Uterus (tissue), 4 donors: ENCODE data around the gene MIPOL1. TPM values are rescaled to one million over a fixed set of nuclear protein-coding genes. Genes with fewer than 3 reads are reported as not detected.
"Not testable (repeated sequence)": the region's sequence is repeated elsewhere in the genome, so short reads cannot be mapped to it uniquely, and the experiment has no call there.

ENCODE experiments used
- DNase-seq, 2 donors: peaks; one replicate each; pipeline ENCODE4 v3.0.0-alpha.2; 2019 to 2020
- H3K27ac ChIP-seq, 2 donors: fragments of 200-600 bp; sonication (generic); 1 replicate in 1 of 2; 2 replicates in 1 of 2; pipeline ENCODE4 v1.5.1; 2016 to 2018
- H3K27me3 ChIP-seq, 2 donors: fragments of 200-600 bp; sonication (generic); one replicate each; pipeline ENCODE4 v1.5.1; 2018 to 2019; ENCODE audit warnings: control low read depth in 1 of 2
- H3K36me3 ChIP-seq, 2 donors: fragments of 200-600 bp; sonication (generic); one replicate each; pipeline ENCODE4 v1.5.1; 2019; ENCODE audit warnings: control low read depth in 1 of 2
- H3K4me1 ChIP-seq, 2 donors: fragments of 200-600 bp; sonication (generic); one replicate each; pipeline ENCODE4 v1.5.1; 2018 to 2019; ENCODE audit warnings: control low read depth in 1 of 2
- H3K4me3 ChIP-seq, 2 donors: fragments of 200-600 bp; sonication (generic); 1 replicate in 1 of 2; 2 replicates in 1 of 2; pipeline ENCODE4 v1.5.1; 2018 to 2019; ENCODE audit warnings: mild to moderate bottlenecking in 1 of 2
- H3K9me3 ChIP-seq, 2 donors: fragments of 200-600 bp; sonication (generic); one replicate each; pipeline ENCODE4 v1.5.1; 2019; ENCODE audit warnings: control low read depth in 1 of 2
- CTCF ChIP-seq, 4 experiments: fragments of 200-600 bp in 2 of 4; fragments of 450-650 bp in 2 of 4; sonication (generic) in 2 of 4; IDR thresholded peaks; one replicate each; pipeline ENCODE4 v1.5.1; 2016 to 2019; ENCODE audit warnings: antibody characterized with exemption in 4 of 4, mild to moderate bottlenecking in 2 of 4, moderate library complexity in 1 of 4
- POLR2A ChIP-seq, 2 donors: fragments of 450-650 bp; IDR thresholded peaks; one replicate each; pipeline ENCODE4 v1.6.1; 2016; ENCODE audit warnings: antibody characterized with exemption in 2 of 2, mild to moderate bottlenecking in 1 of 2, moderate library complexity in 1 of 2
- intact Hi-C: fragments of 100-400 bp; cut with DNase I; formaldehyde crosslinking; loops from one replicate; pipeline ENCODE4 v1.15.1; 2023; ENCODE audit warnings: low total_unique reads
- total RNA-seq, 4 donors: library from RNA; depleted of rRNA in 3 of 4; stranded (reverse); fragments of >200 nt in 3 of 4; gene quantifications; one replicate each; pipeline versions ENCODE4 v1.1.0 to v1.2.4, GENCODE V29; 2014 to 2023
- donor health status: DM: yes; HTN: yes; CAD: no.

Gene MIPOL1
- total RNA-seq, 4 donors from 2014 or later, result 22.8 to 52.1 (median 39.4) TPM

- H3K9me3 ChIP-seq, result no peaks in the 10 kb centered on the region
- no peak overlapping the region for H3K4me3 ChIP-seq
- no peak for DNase-seq
- no peaks in the 10 kb centered on the region for H3K36me3 ChIP-seq
- no peaks in the 10 kb centered on the region for H3K4me1 ChIP-seq
- no peak overlapping the region for H3K27ac ChIP-seq
- no peaks in the 10 kb centered on the region for H3K27me3 ChIP-seq
- intact Hi-C loops, result no loop called here
- TF ChIP-seq POLR2A (IDR thresholded peaks at IDR 0.05), result no peak
- TF ChIP-seq CTCF (IDR thresholded peaks at IDR 0.05), result no peak
These were observed 171.7 kb downstream of the MIPOL1 start for GRCh38 chr14:37369425-37369824.

- no peak overlapping the region for H3K4me3 ChIP-seq
- H3K36me3 ChIP-seq, result no peaks in the 10 kb centered on the region
- intact Hi-C loops, result no loop called here
- no peak overlapping the region for H3K27ac ChIP-seq
- no peak for TF ChIP-seq POLR2A (IDR thresholded peaks at IDR 0.05)
- no peak for TF ChIP-seq CTCF (IDR thresholded peaks at IDR 0.05)
- DNase-seq, result no peak
- no peaks in the 10 kb centered on the region for H3K4me1 ChIP-seq
- no peaks in the 10 kb centered on the region for H3K9me3 ChIP-seq
- H3K27me3 ChIP-seq, result no peaks in the 10 kb centered on the region
These were observed 177.8 kb downstream of the MIPOL1 start for GRCh38 chr14:37375566-37375965.

GRCh38 chr14:37376944-37377609 is 179.3 kb downstream of the MIPOL1 start:
- H3K4me3 ChIP-seq, result no peak overlapping the region
- no peak overlapping the region for H3K27ac ChIP-seq
- DNase-seq, result no peak
- no peaks in the 10 kb centered on the region for H3K4me1 ChIP-seq
- no peak for TF ChIP-seq POLR2A (IDR thresholded peaks at IDR 0.05)
- no peak for TF ChIP-seq CTCF (IDR thresholded peaks at IDR 0.05)
- intact Hi-C loops, result no loop called here
- no peaks in the 10 kb centered on the region for H3K27me3 ChIP-seq
- no peaks in the 10 kb centered on the region for H3K9me3 ChIP-seq
- H3K36me3 ChIP-seq, result no peaks in the 10 kb centered on the region

- no peaks in the 10 kb centered on the region for H3K36me3 ChIP-seq
- peaks cover 0 to 3% of the 10 kb centered on the region in 2 donors for H3K9me3 ChIP-seq
- H3K27ac ChIP-seq, result no peak overlapping the region
- no peaks in the 10 kb centered on the region for H3K27me3 ChIP-seq
- no peaks in the 10 kb centered on the region for H3K4me1 ChIP-seq
- DNase-seq, result no peak
- intact Hi-C loops, result no loop called here
- H3K4me3 ChIP-seq, result no peak overlapping the region
- TF ChIP-seq CTCF (IDR thresholded peaks at IDR 0.05), result no peak
- TF ChIP-seq POLR2A (IDR thresholded peaks at IDR 0.05), result no peak
These were observed 187.3 kb downstream of the MIPOL1 start for GRCh38 chr14:37384870-37385596.

- DNase-seq, H3K4me1 ChIP-seq, intact Hi-C loops: not testable (repeated sequence)
These were observed 199.6 kb downstream of the MIPOL1 start for GRCh38 chr14:37397157-37397940.

More at GRCh38 chr14:37397157-37397940, 199.6 kb downstream of the MIPOL1 start:
- not testable (repeated sequence) for H3K27ac ChIP-seq, H3K36me3 ChIP-seq, H3K4me3 ChIP-seq, H3K9me3 ChIP-seq, H3K27me3 ChIP-seq
